Subcutaneous adipose tissue (tissue), 4 donors: ENCODE measurements around the gene SGSM1. TPM values are rescaled to one million over a fixed set of nuclear protein-coding genes. Genes with fewer than 3 reads are reported as not detected.

ENCODE experiments used
- total RNA-seq, 4 donors: library from RNA; depleted of rRNA; stranded (reverse); fragments of >200 nt; gene quantifications; one replicate each; pipeline ENCODE4 v1.1.0, GENCODE V29; 2016
- TF ChIP-seq, protein P1 (sequence below): fragments of 450-650 bp; IDR thresholded peaks from one replicate; pipeline ENCODE4 v1.5.1; 2016; ENCODE audit warnings: low read depth, mild to moderate bottlenecking, control low read depth, antibody characterized with exemption, moderate library complexity

The SGSM1 gene
- total RNA-seq, 4 donors from 2014 or later: under 0.01 to 0.57 (median under 0.01) TPM; not detected in 1

DNA sequence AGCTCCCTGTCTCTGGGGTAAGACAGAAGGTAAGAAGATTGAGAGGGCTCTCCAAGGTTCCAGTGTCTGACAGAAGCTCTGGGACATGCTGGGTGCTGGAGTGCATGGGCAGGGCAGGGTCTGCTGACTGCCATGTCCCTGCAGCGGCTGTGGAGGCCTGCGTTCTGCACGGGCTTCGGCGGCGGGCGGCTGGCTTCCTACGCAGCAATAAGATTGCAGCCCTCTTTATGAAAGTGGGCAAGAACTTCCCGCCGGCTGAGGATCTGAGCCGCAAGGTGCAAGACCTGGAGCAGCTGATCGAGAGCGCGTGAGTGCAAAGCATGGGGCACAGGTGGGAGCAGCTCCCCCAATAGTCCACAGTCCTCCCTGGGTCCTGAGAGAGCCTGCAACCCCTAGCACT lies 41.5 kb downstream of the SGSM1 start:
- TF ChIP-seq, protein P1, sequence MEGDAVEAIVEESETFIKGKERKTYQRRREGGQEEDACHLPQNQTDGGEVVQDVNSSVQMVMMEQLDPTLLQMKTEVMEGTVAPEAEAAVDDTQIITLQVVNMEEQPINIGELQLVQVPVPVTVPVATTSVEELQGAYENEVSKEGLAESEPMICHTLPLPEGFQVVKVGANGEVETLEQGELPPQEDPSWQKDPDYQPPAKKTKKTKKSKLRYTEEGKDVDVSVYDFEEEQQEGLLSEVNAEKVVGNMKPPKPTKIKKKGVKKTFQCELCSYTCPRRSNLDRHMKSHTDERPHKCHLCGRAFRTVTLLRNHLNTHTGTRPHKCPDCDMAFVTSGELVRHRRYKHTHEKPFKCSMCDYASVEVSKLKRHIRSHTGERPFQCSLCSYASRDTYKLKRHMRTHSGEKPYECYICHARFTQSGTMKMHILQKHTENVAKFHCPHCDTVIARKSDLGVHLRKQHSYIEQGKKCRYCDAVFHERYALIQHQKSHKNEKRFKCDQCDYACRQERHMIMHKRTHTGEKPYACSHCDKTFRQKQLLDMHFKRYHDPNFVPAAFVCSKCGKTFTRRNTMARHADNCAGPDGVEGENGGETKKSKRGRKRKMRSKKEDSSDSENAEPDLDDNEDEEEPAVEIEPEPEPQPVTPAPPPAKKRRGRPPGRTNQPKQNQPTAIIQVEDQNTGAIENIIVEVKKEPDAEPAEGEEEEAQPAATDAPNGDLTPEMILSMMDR: no peak

DNA sequence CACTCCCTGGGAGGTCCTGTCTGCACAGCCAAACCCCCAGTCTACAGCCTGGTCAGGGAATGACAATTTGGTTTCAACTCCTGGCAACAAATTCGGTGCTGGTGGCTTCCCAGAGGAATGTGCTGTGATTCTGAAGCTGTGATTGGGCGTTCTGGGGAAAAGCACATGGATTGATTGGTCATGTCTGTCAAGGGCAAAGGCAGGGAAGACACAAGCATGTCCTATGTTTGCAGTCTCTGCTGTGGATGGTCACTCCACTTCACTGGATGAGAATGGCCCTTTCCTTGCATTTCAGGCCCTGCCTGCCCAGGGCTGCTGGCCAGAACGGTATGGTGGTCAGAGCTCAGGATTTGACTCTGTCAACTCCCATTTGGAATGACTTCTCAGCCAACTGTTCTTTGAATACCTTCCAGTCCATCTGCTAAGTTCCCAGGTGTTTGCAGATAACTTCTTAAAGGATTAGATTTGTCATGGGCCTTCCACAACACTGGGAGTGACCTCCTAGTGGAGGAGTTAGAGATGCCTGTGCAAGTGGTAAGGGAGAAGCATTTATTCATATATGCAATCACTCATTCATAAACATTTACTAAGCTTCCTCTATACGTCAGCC lies 42.7 kb downstream of the SGSM1 start:
- TF ChIP-seq, protein P1: no peak

DNA sequence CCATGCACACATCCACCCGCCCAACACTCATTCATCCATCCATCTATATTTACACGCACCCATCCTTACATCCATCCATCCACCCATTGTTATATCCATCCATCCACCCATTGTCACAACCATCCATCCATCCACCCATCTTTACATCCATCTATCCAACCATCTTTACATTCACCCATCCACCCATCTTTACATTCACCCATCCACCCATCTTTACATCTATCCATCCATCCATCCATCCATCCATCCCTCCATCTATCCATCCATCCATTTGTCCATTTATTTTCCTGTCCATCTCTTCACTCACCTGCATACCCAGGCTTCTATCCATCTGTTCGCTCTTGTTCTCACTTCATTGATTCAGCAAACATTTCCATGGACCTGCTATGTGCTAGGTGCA lies 49.8 kb downstream of the SGSM1 start:
- TF ChIP-seq, protein P1: no peak

DNA sequence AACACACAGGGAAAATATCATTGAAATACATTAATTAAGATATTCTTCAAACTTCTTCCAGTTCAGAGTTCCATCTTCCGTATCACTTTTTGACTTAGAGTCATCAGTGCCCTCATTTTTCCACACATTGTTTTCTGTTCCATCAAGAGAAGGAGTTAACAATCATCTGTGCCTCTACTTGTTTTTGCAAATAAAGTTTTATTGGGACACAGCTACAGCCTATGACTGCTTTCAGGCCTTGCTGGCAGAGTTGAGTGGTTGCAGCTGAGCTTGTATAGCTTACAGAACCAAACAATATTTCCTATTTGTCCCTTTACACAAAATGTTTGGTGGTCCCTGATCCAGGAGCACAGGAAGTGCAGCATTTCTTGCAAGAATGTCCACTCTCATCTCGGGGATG lies 51.6 kb downstream of the SGSM1 start:
- TF ChIP-seq, protein P1: no peak

DNA sequence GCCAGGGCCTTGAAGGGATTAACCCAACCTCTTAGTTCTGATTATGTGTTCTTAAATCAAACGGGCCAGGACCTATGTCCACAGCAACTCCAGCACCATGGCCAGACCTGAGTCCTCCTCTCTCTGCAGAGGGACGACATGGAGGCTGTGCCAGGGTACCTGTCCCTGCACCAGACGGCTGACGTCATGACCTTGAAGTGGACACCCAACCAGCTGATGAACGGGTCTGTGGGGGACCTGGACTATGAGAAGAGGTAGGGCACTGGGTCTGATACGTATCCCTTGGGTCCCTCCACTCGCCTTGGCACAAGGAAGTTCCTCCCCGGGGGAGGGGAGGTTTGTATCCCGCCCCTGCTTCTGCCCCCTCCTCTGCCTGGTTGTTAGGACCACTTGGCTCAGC lies 53.6 kb downstream of the SGSM1 start:
- TF ChIP-seq, protein P1: no peak

DNA sequence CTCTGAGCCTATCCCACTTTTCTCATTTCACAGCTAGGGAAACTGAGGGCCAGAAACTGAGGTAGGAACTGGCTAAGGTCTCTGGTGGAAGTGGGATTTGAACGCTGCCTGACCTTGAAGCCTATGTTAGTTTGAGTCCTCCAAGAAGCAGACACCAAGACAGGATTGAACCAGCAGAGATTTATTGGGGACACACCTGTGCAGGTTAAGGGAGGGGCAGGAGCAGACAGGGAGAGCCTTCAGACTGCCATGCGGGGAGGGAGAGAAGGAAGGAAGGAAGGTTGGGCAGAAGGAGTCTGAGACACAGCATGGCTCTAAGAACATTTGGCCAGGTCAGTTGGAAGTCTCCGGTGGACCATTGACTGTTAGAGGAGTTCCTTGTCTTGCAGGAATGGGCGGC lies 59.5 kb downstream of the SGSM1 start:
- TF ChIP-seq, protein P1: no peak

DNA sequence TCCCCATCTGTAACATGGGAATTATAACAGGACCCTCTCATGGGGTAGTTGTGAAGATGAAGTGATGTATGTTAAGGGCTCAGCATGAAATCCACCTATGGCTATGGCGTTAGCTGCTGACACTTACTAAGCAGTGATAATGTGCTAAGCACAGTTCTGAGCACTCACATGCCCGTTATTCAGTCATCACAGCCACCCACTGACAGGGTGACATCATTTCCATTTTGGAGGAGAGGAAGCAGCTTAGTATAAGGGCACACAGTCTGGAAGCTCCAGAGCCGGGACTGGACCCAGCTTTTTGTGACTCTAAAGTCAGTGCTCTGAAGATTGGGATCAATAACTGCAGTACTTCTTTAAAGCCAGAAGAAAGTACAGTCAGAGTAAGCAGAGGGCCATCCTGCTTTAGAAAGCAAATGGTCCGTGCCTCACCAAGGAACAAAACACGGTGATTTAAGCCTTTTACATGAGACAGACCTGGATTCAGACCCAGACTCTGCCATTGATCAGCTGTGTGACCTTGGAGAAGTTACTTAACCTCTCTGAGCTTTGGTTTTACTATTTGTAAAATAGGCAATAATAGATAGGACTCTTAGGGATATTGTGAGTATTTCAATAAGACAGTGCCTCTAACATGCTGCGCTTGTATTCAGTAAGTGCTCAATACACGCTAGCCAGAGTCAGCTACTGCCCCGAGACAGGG lies 61.5 kb downstream of the SGSM1 start:
- TF ChIP-seq, protein P1: no peak
